Keratinocyte (primary cell): ENCODE results near the gene RBM18. TPM values are rescaled to one million over a fixed set of nuclear protein-coding genes. Genes with fewer than 3 reads are reported as not detected.

Source experiments
- DNase-seq: peaks from one replicate; pipeline ENCODE4 v3.0.0-alpha.2; 2011; ENCODE audit warnings: low read depth, missing footprints, low spot score
- FAIRE-seq: peaks from 2 replicates; lab custom pipeline; 2011; peaks lifted over from hg19 to GRCh38; lab: Jason Lieb, UNC
- H2AFZ ChIP-seq: 2 replicates; pipeline ENCODE4 v1.6.0; 2012; ENCODE audit warnings: low read length, control low read depth, inconsistent platforms; ENCODE audit not compliant: control insufficient read depth
- H3K27ac ChIP-seq: 2 replicates; pipeline ENCODE4 v1.5.1; 2011; ENCODE audit warnings: low read length; ENCODE audit not compliant: control insufficient read depth, insufficient read depth
- H3K27me3 ChIP-seq: 3 replicates; pipeline ENCODE4 v1.6.0; 2011; ENCODE audit warnings: low read length; ENCODE audit not compliant: control insufficient read depth, insufficient read depth; ENCODE audit errors: extremely low read depth
- H3K36me3 ChIP-seq, 2 experiments: 2 replicates in 1 of 2; 3 replicates in 1 of 2; pipeline ENCODE4 v1.5.1; 2011; ENCODE audit warnings: low read length in 2 of 2, mild to moderate bottlenecking in 1 of 2; ENCODE audit not compliant: control insufficient read depth in 2 of 2, insufficient read depth in 2 of 2; ENCODE audit errors: extremely low read depth in 1 of 2
- H3K4me1 ChIP-seq: 3 replicates; pipeline ENCODE4 v1.5.1; 2011; ENCODE audit warnings: low read length; ENCODE audit not compliant: control insufficient read depth, insufficient read depth; ENCODE audit errors: extremely low read depth
- H3K4me2 ChIP-seq: 3 replicates; pipeline ENCODE4 v1.6.0; 2011; ENCODE audit warnings: low read depth, low read length; ENCODE audit not compliant: control insufficient read depth, insufficient read depth; ENCODE audit errors: extremely low read depth
- H3K4me3 ChIP-seq, 3 experiments: fragments of 200-600 bp in 1 of 3; sonication (generic) in 1 of 3; 2 replicates in 2 of 3; 3 replicates in 1 of 3; pipeline ENCODE4 v1.5.1; 2011 to 2016; ENCODE audit warnings: low read length in 3 of 3, mild to moderate bottlenecking in 3 of 3, control low read depth in 2 of 3, inconsistent platforms in 1 of 3, low read depth in 1 of 3, mixed read lengths in 1 of 3, mixed run types in 1 of 3, moderate library complexity in 1 of 3; ENCODE audit not compliant: control insufficient read depth in 2 of 3, insufficient read depth in 2 of 3; ENCODE audit errors: extremely low read depth in 1 of 3
- H3K79me2 ChIP-seq: 2 replicates; pipeline ENCODE4 v1.6.0; 2012; ENCODE audit warnings: low read length; ENCODE audit not compliant: control insufficient read depth, insufficient read depth
- H3K9ac ChIP-seq: 3 replicates; pipeline ENCODE4 v1.6.0; 2011; ENCODE audit warnings: low read length; ENCODE audit not compliant: control insufficient read depth, insufficient read depth; ENCODE audit errors: extremely low read depth
- H3K9me1 ChIP-seq: 3 replicates; pipeline ENCODE4 v1.6.0; 2011; ENCODE audit warnings: low read length; ENCODE audit not compliant: control insufficient read depth, insufficient read depth; ENCODE audit errors: extremely low read depth
- H3K9me3 ChIP-seq: 2 replicates; pipeline ENCODE4 v1.5.1; 2012; ENCODE audit warnings: low read depth, low read length; ENCODE audit not compliant: control insufficient read depth
- H4K20me1 ChIP-seq: 3 replicates; pipeline ENCODE4 v1.6.0; 2011; ENCODE audit warnings: low read length; ENCODE audit not compliant: control insufficient read depth, insufficient read depth; ENCODE audit errors: extremely low read depth
- CTCF ChIP-seq, 3 experiments: IDR thresholded peaks in 1 of 3; conservative IDR thresholded peaks in 1 of 3; optimal IDR thresholded peaks in 1 of 3; 2 replicates in 2 of 3; 3 replicates in 1 of 3; pipeline versions ENCODE3 to v1.5.1; 2011; ENCODE audit warnings: low read length in 3 of 3, mild to moderate bottlenecking in 3 of 3, moderate library complexity in 2 of 3, control low read depth in 1 of 3, inconsistent platforms in 1 of 3; ENCODE audit not compliant: insufficient read depth in 2 of 3; ENCODE audit errors: extremely low read depth in 1 of 3
- EZH2 ChIP-seq: IDR thresholded peaks from one replicate; pipeline ENCODE4 v1.6.1; 2012; ENCODE audit warnings: inconsistent platforms, mild to moderate bottlenecking, low read length, moderate library complexity
- dilution Hi-C: fragments of 300-500 bp; cut with MboI; formaldehyde crosslinking; loops from one replicate; pipeline ENCODE4 v1.7.0; 2020; ENCODE audit warnings: low sequenced_read_pairs; ENCODE audit not compliant: extremely low pct_ligation_motif_present
- polyA plus RNA-seq, 5 experiments: library from polyadenylated mRNA; depleted of rRNA in 3 of 5; stranded (reverse) in 3 of 5; stranded (forward) in 1 of 5; unstranded in 1 of 5; fragments of >200 nt; gene quantifications; 1 replicate in 1 of 5; 2 replicates in 3 of 5; 3 replicates in 1 of 5; pipeline versions ENCODE4 v1.2.1 to v1.2.3, GENCODE V29; 2011 to 2012; ENCODE audit warnings: missing spikeins in 2 of 5, low read depth in 1 of 5, low replicate concordance in 1 of 5

The RBM18 gene
- polyA plus RNA-seq, 1 donor (not counting 4 experiments of a cell fraction or from before 2014, with no cell fraction given), result 43.4 TPM

- H3K27me3 ChIP-seq, result peaks cover 67% of the 10 kb centered on the region
- no peak for DNase-seq
- no peak overlapping the region for H2AFZ ChIP-seq
- H3K36me3 ChIP-seq, result no peaks in the 10 kb centered on the region
- no peaks in the 10 kb centered on the region for H3K9me3 ChIP-seq
- no peaks in the 10 kb centered on the region for H3K79me2 ChIP-seq
- peak; percentile 10 for TF ChIP-seq EZH2
- TF ChIP-seq CTCF (optimal IDR thresholded peaks at IDR 0.05 in 1 of 3, IDR thresholded peaks at IDR 0.05 in 1 of 3, conservative IDR thresholded peaks at IDR 0.05 in 1 of 3; ENCODE audit: extremely low read depth in 1 of 3, insufficient read depth in 2 of 3, low read length in 3 of 3), result no peak
- FAIRE-seq, result no peak
- no peaks in the 10 kb centered on the region for H4K20me1 ChIP-seq
- no peaks in the 10 kb centered on the region for H3K9me1 ChIP-seq
- H3K27ac ChIP-seq, result no peak overlapping the region
- peaks cover 4% of the 10 kb centered on the region for H3K4me1 ChIP-seq
- dilution Hi-C loops, result no loop called here
- no peak overlapping the region for H3K9ac ChIP-seq
- peak overlapping the region; percentile 59 for H3K4me2 ChIP-seq
- H3K4me3 ChIP-seq, result peak overlapping the region; percentile 28 to 44 (median 34)
Observed at GRCh38 chr9:122213102-122213588, 51.5 kb downstream of the RBM18 start.

GRCh38 chr9:122212473-122213004 lies 52.1 kb downstream of the RBM18 start:
- dilution Hi-C loops, result no loop called here
- Histone ChIP-seq H3K79me2 (no peaks in the 10 kb centered on the region), H3K4me2 (no peak overlapping the region), H3K27ac (no peak overlapping the region), H4K20me1 (no peaks in the 10 kb centered on the region), H3K4me1 (peaks cover 4% of the 10 kb centered on the region), H3K9ac (no peak overlapping the region), H3K9me1 (no peaks in the 10 kb centered on the region), H3K36me3 (no peaks in the 10 kb centered on the region), H3K27me3 (peaks cover 61% of the 10 kb centered on the region), H3K4me3 (no peak overlapping the region), H3K9me3 (no peaks in the 10 kb centered on the region), H2AFZ (no peak overlapping the region)
- TF ChIP-seq EZH2 (no peak), CTCF (optimal IDR thresholded peaks at IDR 0.05 in 1 of 3, IDR thresholded peaks at IDR 0.05 in 1 of 3, conservative IDR thresholded peaks at IDR 0.05 in 1 of 3; ENCODE audit: extremely low read depth in 1 of 3, insufficient read depth in 2 of 3, low read length in 3 of 3) (no peak)
- FAIRE-seq (no peak), DNase-seq (no peak)
